Kidney (tissue), 14 donors: ENCODE measurements around the gene AUP1. TPM values are rescaled to one million over a fixed set of nuclear protein-coding genes. Genes with fewer than 3 reads are reported as not detected.

Experiments used
- DNase-seq, 5 donors: peaks; one replicate each; pipeline ENCODE4 v3.0.0-alpha.2; 2013 to 2020
- FAIRE-seq: peaks from 2 replicates; lab custom pipeline; 2012; peaks lifted over from hg19 to GRCh38; lab: Jason Lieb, UNC
- H3K27ac ChIP-seq, 2 donors: one replicate each; pipeline ENCODE4 v1.7.0; 2013; ENCODE audit warnings: low read depth in 2 of 2, low read length in 2 of 2, inconsistent platforms in 1 of 2
- H3K27me3 ChIP-seq: one replicate; pipeline ENCODE4 v1.7.1; 2013; ENCODE audit warnings: low read length, inconsistent platforms; ENCODE audit not compliant: control insufficient read depth, insufficient read depth
- H3K36me3 ChIP-seq, 3 donors: one replicate each; pipeline versions ENCODE4 v1.7.0 to v1.7.1; 2013; ENCODE audit warnings: low read length in 3 of 3, control low read depth in 1 of 3, inconsistent platforms in 1 of 3; ENCODE audit not compliant: insufficient read depth in 3 of 3, control insufficient read depth in 2 of 3
- H3K4me1 ChIP-seq, 3 donors: one replicate each; pipeline versions ENCODE4 v1.7.0 to v1.7.1; 2013; ENCODE audit warnings: low read length in 3 of 3, inconsistent platforms in 1 of 3, low read depth in 1 of 3; ENCODE audit not compliant: control insufficient read depth in 2 of 3, insufficient read depth in 2 of 3
- H3K4me3 ChIP-seq, 3 donors: one replicate each; pipeline versions ENCODE4 v1.7.0 to v1.8.1; 2013; ENCODE audit warnings: low read length in 3 of 3, control low read depth in 1 of 3, inconsistent platforms in 1 of 3
- H3K9ac ChIP-seq, 3 donors: one replicate each; pipeline versions ENCODE4 v1.7.0 to v1.7.1; 2013; ENCODE audit warnings: low read length in 3 of 3, control low read depth in 1 of 3, inconsistent platforms in 1 of 3
- H3K9me3 ChIP-seq, 3 donors: one replicate each; pipeline versions ENCODE4 v1.7.0 to v1.7.1; 2013; ENCODE audit warnings: low read length in 3 of 3, control low read depth in 1 of 3, inconsistent platforms in 1 of 3; ENCODE audit not compliant: control insufficient read depth in 2 of 3, insufficient read depth in 1 of 3
- intact Hi-C: fragments of 100-400 bp; cut with DNase I; formaldehyde crosslinking; loops from one replicate; pipeline ENCODE4 v1.11.1; 2022
- polyA plus RNA-seq: library from polyadenylated mRNA; stranded (reverse); fragments of 350-450 nt; fragmentation: Illumina TruSeq; extraction: RNeasy Lipid Tissue Mini Kit (QIAGEN cat#74804); gene quantifications from one replicate; pipeline ENCODE4 v1.2.3, GENCODE V29; 2014; ENCODE audit warnings: low read depth, low replicate concordance; ENCODE audit not compliant: insufficient read depth
- total RNA-seq: library from RNA; stranded (reverse); fragmentation: NEBNext Ultra II Directional; extraction: Animal tissue kit (Norgen Biotek cat#: 25700); gene quantifications from one replicate; pipeline ENCODE4 v1.2.1, GENCODE V29; 2021
- TF ChIP-seq, protein P1 (sequence below): IDR thresholded peaks from 3 replicates; pipeline ENCODE4 v1.5.1; 2012; ENCODE audit warnings: mild to moderate bottlenecking, moderate library complexity, borderline replicate concordance; ENCODE audit not compliant: insufficient read depth; ENCODE audit errors: extremely low read depth
- donor health status: control.
- donor health status: control.
- donor health status: control.
- donor health status: control.
- donor health status: control.
- donor health status: DM: yes; HTN: yes; CAD: no.
- donor health status: Normal renal cell carcinoma (clear cell type).

AUP1 gene
- total and polyA plus RNA-seq, 2 donors from 2014 or later: 91.0 to 130 TPM

DNA sequence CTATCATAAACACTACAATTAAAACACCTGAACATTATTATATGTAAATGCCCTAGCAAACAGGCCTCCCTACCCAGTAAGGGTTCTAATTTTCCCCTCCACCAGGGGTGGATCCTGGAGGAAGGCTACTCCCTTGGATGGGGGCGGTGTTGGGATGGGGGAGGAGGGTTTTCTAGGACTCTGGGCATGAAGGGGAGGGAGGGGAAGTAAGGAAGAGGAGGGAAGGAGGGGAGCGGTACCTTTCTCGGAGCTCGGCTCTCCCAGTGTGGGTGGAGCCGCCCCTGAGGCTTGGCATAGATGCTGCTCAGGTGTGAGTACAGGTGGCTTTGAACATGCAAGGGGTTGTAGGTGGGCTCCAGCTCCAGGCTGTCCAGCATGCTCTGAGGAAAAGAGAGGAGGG is 30.4 kb upstream of the AUP1 start:
- no peaks in the 10 kb centered on the region for H3K4me1 ChIP-seq
- no peak for FAIRE-seq
- no peak overlapping the region for H3K4me3 ChIP-seq
- intact Hi-C loops: no loop called here
- TF ChIP-seq, protein P1, sequence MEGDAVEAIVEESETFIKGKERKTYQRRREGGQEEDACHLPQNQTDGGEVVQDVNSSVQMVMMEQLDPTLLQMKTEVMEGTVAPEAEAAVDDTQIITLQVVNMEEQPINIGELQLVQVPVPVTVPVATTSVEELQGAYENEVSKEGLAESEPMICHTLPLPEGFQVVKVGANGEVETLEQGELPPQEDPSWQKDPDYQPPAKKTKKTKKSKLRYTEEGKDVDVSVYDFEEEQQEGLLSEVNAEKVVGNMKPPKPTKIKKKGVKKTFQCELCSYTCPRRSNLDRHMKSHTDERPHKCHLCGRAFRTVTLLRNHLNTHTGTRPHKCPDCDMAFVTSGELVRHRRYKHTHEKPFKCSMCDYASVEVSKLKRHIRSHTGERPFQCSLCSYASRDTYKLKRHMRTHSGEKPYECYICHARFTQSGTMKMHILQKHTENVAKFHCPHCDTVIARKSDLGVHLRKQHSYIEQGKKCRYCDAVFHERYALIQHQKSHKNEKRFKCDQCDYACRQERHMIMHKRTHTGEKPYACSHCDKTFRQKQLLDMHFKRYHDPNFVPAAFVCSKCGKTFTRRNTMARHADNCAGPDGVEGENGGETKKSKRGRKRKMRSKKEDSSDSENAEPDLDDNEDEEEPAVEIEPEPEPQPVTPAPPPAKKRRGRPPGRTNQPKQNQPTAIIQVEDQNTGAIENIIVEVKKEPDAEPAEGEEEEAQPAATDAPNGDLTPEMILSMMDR: no peak
- H3K9me3 ChIP-seq: no peaks in the 10 kb centered on the region
- H3K27ac ChIP-seq: no peak overlapping the region
- H3K9ac ChIP-seq: no peak overlapping the region
- no peak for DNase-seq
- no peaks in the 10 kb centered on the region for H3K36me3 ChIP-seq
- no peaks in the 10 kb centered on the region for H3K27me3 ChIP-seq

DNA sequence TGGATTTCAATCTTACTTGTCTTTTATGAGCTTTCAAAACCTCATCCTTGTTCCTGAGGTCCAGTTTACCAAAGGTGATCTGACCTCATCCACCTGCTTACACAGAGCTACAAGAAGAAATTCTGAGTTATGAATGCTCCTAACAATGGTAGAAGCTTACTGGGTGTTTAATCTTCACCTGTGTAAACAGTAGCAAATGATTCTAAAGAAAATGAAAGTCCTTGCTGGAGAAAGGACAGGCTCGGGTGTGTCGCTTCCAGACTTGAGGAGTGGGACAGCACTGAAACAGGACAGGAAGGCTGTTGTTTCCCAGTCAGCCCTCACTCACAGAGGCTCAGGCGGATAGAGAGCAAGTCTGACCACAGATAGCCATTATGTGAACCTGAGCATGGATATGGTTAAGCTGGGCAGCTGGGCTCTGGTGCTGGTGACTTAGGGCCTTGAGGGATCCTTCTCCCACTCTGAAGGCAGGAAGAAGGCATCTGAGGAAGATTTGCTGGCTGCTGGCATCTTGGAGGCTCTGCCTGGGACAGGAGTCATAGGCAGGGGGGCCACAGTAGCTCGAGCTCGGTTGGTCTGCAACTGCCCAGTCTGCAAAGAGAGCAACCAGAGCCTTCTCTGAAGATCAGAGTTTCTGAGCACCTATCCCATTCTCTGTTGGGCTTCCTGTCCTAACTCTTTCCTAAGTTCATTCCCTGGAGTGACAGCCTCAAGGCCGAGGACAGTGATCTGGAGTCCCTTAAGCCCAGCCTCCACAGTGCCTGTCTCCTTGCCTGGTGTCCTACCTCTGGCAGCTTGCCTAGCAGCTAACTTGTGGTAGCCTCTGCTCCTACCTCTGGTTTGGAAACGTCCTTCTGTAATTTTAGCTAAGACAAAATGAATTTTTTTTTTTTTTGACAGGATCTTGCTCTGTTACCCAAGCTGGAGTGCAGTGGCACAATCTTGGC is 29.1 kb upstream of the AUP1 start:
- FAIRE-seq: no peak
- TF ChIP-seq, protein P1: no peak
- H3K9me3 ChIP-seq: no peaks in the 10 kb centered on the region
- no peaks in the 10 kb centered on the region for H3K36me3 ChIP-seq
- no peak overlapping the region for H3K27ac ChIP-seq
- intact Hi-C loops: no loop called here
- no peak overlapping the region for H3K4me3 ChIP-seq
- no peaks in the 10 kb centered on the region for H3K27me3 ChIP-seq
- no peaks in the 10 kb centered on the region for H3K4me1 ChIP-seq
- no peak for DNase-seq
- no peak overlapping the region for H3K9ac ChIP-seq

DNA sequence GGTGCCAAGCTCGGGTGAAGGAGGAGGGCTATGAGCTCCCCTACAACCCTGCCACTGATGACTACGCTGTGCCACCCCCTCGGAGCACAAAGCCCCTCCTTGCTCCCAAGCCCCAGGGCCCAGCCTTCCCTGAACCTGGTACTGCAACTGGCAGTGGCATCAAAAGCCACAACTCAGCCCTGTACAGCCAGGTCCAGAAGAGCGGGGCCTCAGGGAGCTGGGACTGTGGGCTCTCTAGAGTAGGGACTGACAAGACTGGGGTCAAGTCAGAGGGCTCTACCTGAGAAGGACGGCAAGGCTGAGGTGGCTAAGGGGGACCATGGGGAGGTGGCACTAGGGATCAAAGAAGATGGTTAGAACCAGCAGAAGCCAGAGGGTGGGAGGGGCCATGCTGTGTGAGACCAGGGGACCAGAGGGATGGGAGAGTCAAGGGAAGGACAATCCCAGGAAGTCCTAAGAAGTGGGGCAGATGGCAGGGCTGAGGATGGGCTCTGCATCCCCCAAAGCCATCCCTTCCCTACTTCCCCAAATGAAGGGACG is 27.4 kb upstream of the AUP1 start:
- Histone ChIP-seq H3K9ac (no peak overlapping the region), H3K9me3 (no peaks in the 10 kb centered on the region), H3K36me3 (no peaks in the 10 kb centered on the region), H3K4me3 (no peak overlapping the region), H3K27ac (no peak overlapping the region), H3K27me3 (no peaks in the 10 kb centered on the region), H3K4me1 (peaks cover 0 to 3% (median 0%) of the 10 kb centered on the region in 3 donors)
- intact Hi-C loops: no loop called here
- no peak for DNase-seq
- TF ChIP-seq, protein P1: no peak
- no peak for FAIRE-seq
